Prostate gland (tissue), 2 donors: ENCODE data around the gene KRTAP10-6. TPM values are rescaled to one million over a fixed set of nuclear protein-coding genes. Genes with fewer than 3 reads are reported as not detected.
"Not testable (repeated sequence)": the region's sequence is repeated elsewhere in the genome, so short reads cannot be mapped to it uniquely, and the experiment has no call there.

ENCODE experiments used
- DNase-seq: peaks from one replicate; pipeline ENCODE4 v3.0.0-alpha.2; 2019; ENCODE audit warnings: low spot score
- H3K27ac ChIP-seq, 2 donors: fragments of 200-600 bp; sonication (generic); 2 replicates each; pipeline ENCODE4 v1.5.1; 2017 to 2019
- H3K27me3 ChIP-seq: fragments of 200-600 bp; sonication (generic); replicated peaks from 2 replicates; pipeline ENCODE4 v1.5.1; 2019; ENCODE audit not compliant: insufficient read depth
- H3K36me3 ChIP-seq, 2 donors: fragments of 200-600 bp; sonication (generic); 1 replicate in 1 of 2; 2 replicates in 1 of 2; pipeline versions ENCODE4 v1.5.1 to v1.8.1; 2017 to 2019
- H3K4me1 ChIP-seq: fragments of 200-600 bp; sonication (generic); replicated peaks from 2 replicates; pipeline ENCODE4 v1.5.1; 2019
- H3K4me3 ChIP-seq, 2 donors: fragments of 200-600 bp; sonication (generic); 2 replicates each; pipeline ENCODE4 v1.5.1; 2017 to 2019
- H3K9me3 ChIP-seq: fragments of 200-600 bp; sonication (generic); 2 replicates; pipeline ENCODE4 v1.5.1; 2017
- CTCF ChIP-seq, 4 experiments: fragments of 200-600 bp in 2 of 4; fragments of 450-650 bp in 2 of 4; sonication (generic) in 2 of 4; IDR thresholded peaks; 1 replicate in 3 of 4; 2 replicates in 1 of 4; pipeline ENCODE4 v1.5.1; 2016 to 2019; ENCODE audit warnings: antibody characterized with exemption in 4 of 4, mild to moderate bottlenecking in 2 of 4, moderate library complexity in 2 of 4
- POLR2A ChIP-seq: fragments of 450-650 bp; IDR thresholded peaks from one replicate; pipeline ENCODE4 v1.6.1; 2016; ENCODE audit warnings: antibody characterized with exemption, mild to moderate bottlenecking
- POLR2AphosphoS5 ChIP-seq: sonication (generic); formaldehyde crosslinking; IDR thresholded peaks from one replicate; pipeline ENCODE4 v1.6.1; 2017; ENCODE audit warnings: antibody characterized with exemption
- WGBS: methylation state at CpG from one replicate; pipeline ENCODE4 v1.1.5; 2018; 5-methylcytosine and 5-hydroxymethylcytosine counted together
- intact Hi-C: fragments of 100-400 bp; cut with DNase I; formaldehyde crosslinking; loops from one replicate; pipeline ENCODE4 v1.14.2; 2022
- total RNA-seq, 2 donors: library from RNA; depleted of rRNA; stranded (reverse); fragments of >200 nt; gene quantifications; one replicate each; pipeline ENCODE4 v1.1.0, GENCODE V29; 2016

Gene KRTAP10-6
- total RNA-seq, 2 donors from 2014 or later, result not detected

- TF ChIP-seq POLR2AphosphoS5 (no peak), CTCF (IDR thresholded peaks at IDR 0.05) (no peak), POLR2A (no peak)
- intact Hi-C loops, result no loop called here
- Histone ChIP-seq H3K36me3 (no peaks in the 10 kb centered on the region), H3K9me3 (no peaks in the 10 kb centered on the region), H3K4me1 (no peaks in the 10 kb centered on the region), H3K27me3 (no peaks in the 10 kb centered on the region), H3K27ac (no peak overlapping the region), H3K4me3 (no peak overlapping the region)
- WGBS, result 88% methylated on average over 26 of the region's 26 CpGs
- no peak for DNase-seq
These were observed 21.3 kb upstream of the KRTAP10-6 start for GRCh38 chr21:44613386-44614155.

GRCh38 chr21:44612669-44613229 lies 20.4 kb upstream of the KRTAP10-6 start:
- Histone ChIP-seq H3K36me3 (no peaks in the 10 kb centered on the region), H3K4me3 (no peak overlapping the region), H3K9me3 (no peaks in the 10 kb centered on the region), H3K27me3 (no peaks in the 10 kb centered on the region), H3K27ac (no peak overlapping the region), H3K4me1 (no peaks in the 10 kb centered on the region)
- WGBS, result 80% methylated on average over 13 of the region's 13 CpGs
- intact Hi-C loops, result no loop called here
- no peak for DNase-seq
- no peak for TF ChIP-seq POLR2AphosphoS5
- TF ChIP-seq CTCF (IDR thresholded peaks at IDR 0.05), result no peak
- no peak for TF ChIP-seq POLR2A

DNA sequence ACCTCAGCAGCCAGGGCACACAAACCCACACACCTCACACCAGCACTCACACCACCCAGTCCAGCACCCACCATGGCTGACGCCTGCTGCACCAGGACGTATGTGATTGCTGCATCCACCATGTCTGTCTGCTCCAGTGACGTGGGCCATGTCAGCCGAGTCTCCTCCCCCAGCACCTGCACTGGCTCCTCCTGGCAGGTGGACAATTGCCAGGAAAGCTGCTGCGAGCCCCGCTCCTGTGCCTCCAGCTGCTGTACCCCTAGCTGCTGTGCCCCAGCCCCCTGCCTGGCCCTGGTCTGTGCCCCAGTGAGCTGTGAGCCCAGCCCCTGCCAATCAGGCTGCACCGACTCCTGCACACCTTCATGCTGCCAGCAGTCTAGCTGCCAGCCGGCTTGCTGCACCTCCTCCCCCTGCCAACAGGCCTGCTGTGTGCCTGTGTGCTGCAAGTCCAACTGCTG lies 19.8 kb upstream of the KRTAP10-6 start, which contains the start of gene KRTAP10-8:
Gene KRTAP10-8, plus strand, starts transcription at position 51 of the 458 bp plus-strand sequence. Its CDS starts 22 bp downstream, at position 73.
- Histone ChIP-seq H3K36me3 (no peaks in the 10 kb centered on the region), H3K9me3 (no peaks in the 10 kb centered on the region), H3K27me3 (no peaks in the 10 kb centered on the region), H3K4me1 (no peaks in the 10 kb centered on the region), H3K27ac (no peak within 1 kb of the TSS), H3K4me3 (no peak within 1 kb of the TSS)
- DNase-seq, result no peak
- WGBS, result 62% methylated on average over 8 of the region's 8 CpGs
- intact Hi-C loops, result no loop called here
- TF ChIP-seq POLR2AphosphoS5 (no peak), POLR2A (no peak), CTCF (IDR thresholded peaks at IDR 0.05) (no peak)

- WGBS, result 83% methylated on average over 4 of the region's 4 CpGs
- intact Hi-C loops, result no loop called here
- Histone ChIP-seq H3K27me3 (no peaks in the 10 kb centered on the region), H3K4me1 (no peaks in the 10 kb centered on the region), H3K27ac (no peak overlapping the region), H3K4me3 (no peak overlapping the region), H3K36me3 (no peaks in the 10 kb centered on the region), H3K9me3 (no peaks in the 10 kb centered on the region)
- no peak for DNase-seq
- no peak for TF ChIP-seq POLR2AphosphoS5
- no peak for TF ChIP-seq CTCF (IDR thresholded peaks at IDR 0.05)
- no peak for TF ChIP-seq POLR2A
These were observed 19.2 kb upstream of the KRTAP10-6 start for GRCh38 chr21:44611551-44611950.

- DNase-seq, H3K4me1 ChIP-seq, H3K27ac ChIP-seq, H3K4me3 ChIP-seq, intact Hi-C loops, H3K36me3 ChIP-seq, H3K9me3 ChIP-seq, H3K27me3 ChIP-seq: not testable (repeated sequence)
- 99% methylated on average over 7 of the region's 7 CpGs for WGBS
These were observed 18.0 kb upstream of the KRTAP10-6 start for GRCh38 chr21:44610157-44610843.
